Esophagus muscularis mucosa (tissue), 4 donors: Measurements from ENCODE around the gene THSD4. TPM values are rescaled to one million over a fixed set of nuclear protein-coding genes. Genes with fewer than 3 reads are reported as not detected.
A peak's percentile ranks its signal among the peaks of the same experiment; 100 is the strongest.

Experiments
- DNase-seq: peaks from one replicate; pipeline ENCODE4 v3.0.0-alpha.2; 2017; ENCODE audit errors: extremely low spot score
- H3K27ac ChIP-seq, 4 donors: fragments of 200-600 bp; sonication (generic); replicated peaks in 1 of 4; 1 replicate in 3 of 4; 2 replicates in 1 of 4; pipeline ENCODE4 v1.5.1; 2016 to 2019; ENCODE audit warnings: mild to moderate bottlenecking in 1 of 4
- H3K27me3 ChIP-seq, 4 donors: fragments of 200-600 bp; sonication (generic); one replicate each; pipeline versions ENCODE4 v1.5.1 to v1.6.0; 2016 to 2019
- H3K36me3 ChIP-seq, 4 donors: fragments of 200-600 bp; sonication (generic); one replicate each; pipeline ENCODE4 v1.5.1; 2016 to 2019
- H3K4me1 ChIP-seq, 4 donors: fragments of 200-600 bp; sonication (generic); one replicate each; pipeline ENCODE4 v1.5.1; 2016 to 2019
- H3K4me3 ChIP-seq, 4 donors: fragments of 200-600 bp; sonication (generic); 1 replicate in 2 of 4; 2 replicates in 2 of 4; pipeline ENCODE4 v1.5.1; 2016 to 2019; ENCODE audit warnings: mild to moderate bottlenecking in 4 of 4, moderate library complexity in 1 of 4
- H3K9me3 ChIP-seq, 4 donors: fragments of 200-600 bp; sonication (generic); 1 replicate in 3 of 4; 2 replicates in 1 of 4; pipeline ENCODE4 v1.5.1; 2016 to 2019
- CTCF ChIP-seq, 3 experiments: fragments of 200-600 bp in 2 of 3; fragments of 450-650 bp in 1 of 3; sonication (generic) in 2 of 3; IDR thresholded peaks; one replicate each; pipeline ENCODE4 v1.5.1; 2017 to 2019; ENCODE audit warnings: antibody characterized with exemption in 3 of 3, mild to moderate bottlenecking in 2 of 3, moderate library complexity in 1 of 3
- EP300 ChIP-seq: sonication (generic); formaldehyde crosslinking; IDR thresholded peaks from one replicate; pipeline ENCODE4 v1.6.1; 2017; ENCODE audit warnings: antibody characterized with exemption
- POLR2A ChIP-seq: fragments of 450-650 bp; IDR thresholded peaks from one replicate; pipeline ENCODE4 v1.6.1; 2017; ENCODE audit warnings: antibody characterized with exemption, moderate library complexity, mild to moderate bottlenecking, low read depth
- POLR2AphosphoS5 ChIP-seq, 2 donors: sonication (generic); formaldehyde crosslinking; IDR thresholded peaks; one replicate each; pipeline ENCODE4 v1.6.1; 2017; ENCODE audit warnings: antibody characterized with exemption in 2 of 2
- WGBS: methylation state at CpG from one replicate; pipeline ENCODE4 v1.1.5; 2018; 5-methylcytosine and 5-hydroxymethylcytosine counted together
- intact Hi-C: fragments of 100-400 bp; cut with DNase I; formaldehyde crosslinking; loops from one replicate; pipeline ENCODE4 v1.15.1; 2023
- total RNA-seq, 4 donors: library from RNA; depleted of rRNA; stranded (reverse); fragments of >200 nt; gene quantifications; one replicate each; pipeline versions ENCODE4 v1.1.0 to v1.2.1, GENCODE V29; 2016

The THSD4 gene
- total RNA-seq, 4 donors from 2014 or later, result 3.2 to 6.6 (median 5.6) TPM

DNA sequence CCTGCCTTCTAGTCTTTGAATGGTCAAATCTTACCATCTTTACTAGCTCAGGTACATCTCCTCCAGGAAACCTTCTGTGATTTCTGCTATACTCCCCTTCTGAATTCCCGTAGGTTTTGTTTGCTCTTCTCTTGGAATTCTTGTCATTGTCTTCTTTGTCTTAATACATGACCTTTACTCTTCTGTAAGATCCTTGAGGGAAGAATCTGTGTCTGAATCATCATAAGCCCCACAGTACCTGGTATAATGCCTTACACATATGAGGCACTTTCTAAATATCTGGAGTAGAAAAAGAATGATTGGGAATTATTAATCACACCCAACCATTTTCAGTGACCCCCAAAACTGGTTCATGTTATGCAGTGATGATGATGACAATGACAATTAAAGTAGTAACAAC, 485.0 kb downstream of the THSD4 start:
- intact Hi-C loops, result no loop called here

DNA sequence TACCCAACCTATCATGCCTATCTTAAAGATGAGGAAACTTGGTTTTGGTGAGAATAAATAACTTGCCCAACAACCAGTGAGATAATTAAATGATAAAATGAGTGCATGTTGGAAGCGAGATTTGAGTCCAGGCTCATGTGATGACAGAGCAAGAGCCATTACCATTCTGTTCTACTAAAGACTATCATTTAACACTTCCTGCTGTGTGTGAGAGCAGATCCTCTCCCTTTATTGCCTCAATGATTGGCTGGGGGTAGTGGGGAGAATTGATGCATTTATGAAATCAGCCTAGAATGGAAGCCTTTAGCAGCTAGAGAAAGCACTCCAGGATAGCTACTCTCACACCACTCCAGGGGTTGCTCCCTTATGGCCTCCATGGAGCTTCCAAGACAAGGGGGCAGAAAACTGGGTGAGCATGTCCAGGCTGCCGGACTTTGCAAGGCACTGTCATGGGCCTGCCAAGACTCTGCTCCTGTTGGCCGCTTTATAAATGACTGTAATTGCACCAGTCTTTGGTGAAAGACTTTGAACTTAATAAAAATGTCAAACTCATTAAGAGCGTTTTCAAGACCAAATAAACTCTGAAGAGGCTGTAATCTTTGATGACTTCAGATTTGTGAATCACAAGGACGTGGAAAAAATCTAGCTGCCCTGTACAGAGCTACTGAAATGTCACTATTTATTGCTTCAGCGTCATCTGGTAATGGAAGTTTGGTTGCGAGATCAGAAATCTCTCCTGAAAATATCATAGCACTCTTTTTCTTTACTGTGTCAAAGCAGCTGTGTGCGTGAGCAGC, 486.0 kb downstream of the THSD4 start:
- H3K4me3 ChIP-seq, result no peak overlapping the region
- H3K27ac ChIP-seq, result peak overlapping the region in 1 of 4 donors; percentile 18
- peak; percentile 64 for DNase-seq
- intact Hi-C loops, result no loop called here
- 79% methylated on average over 8 of the region's 8 CpGs for WGBS
- no peaks in the 10 kb centered on the region for H3K36me3 ChIP-seq
- TF ChIP-seq CTCF (IDR thresholded peaks at IDR 0.05), result no peak
- TF ChIP-seq POLR2A, result no peak
- TF ChIP-seq POLR2AphosphoS5 (IDR thresholded peaks at IDR 0.05), result no peak
- TF ChIP-seq EP300, result no peak
- H3K9me3 ChIP-seq, result peaks cover 0 to 7% (median 0%) of the 10 kb centered on the region in 4 donors
- peaks cover 37 to 46% (median 41%) of the 10 kb centered on the region in 4 donors for H3K4me1 ChIP-seq
- no peaks in the 10 kb centered on the region for H3K27me3 ChIP-seq

More for the DNA sequence above, 485.0 kb downstream of the THSD4 start:
- Histone ChIP-seq H3K4me3 (no peak overlapping the region), H3K9me3 (peaks cover 0 to 6% (median 0%) of the 10 kb centered on the region in 4 donors), H3K27ac (no peak overlapping the region), H3K27me3 (no peaks in the 10 kb centered on the region), H3K4me1 (peaks cover 43 to 50% (median 47%) of the 10 kb centered on the region in 4 donors), H3K36me3 (no peaks in the 10 kb centered on the region)
- WGBS, result 53% methylated on average over 1 of the region's 1 CpG
- no peak for DNase-seq
- no peak for TF ChIP-seq POLR2A
- TF ChIP-seq POLR2AphosphoS5 (IDR thresholded peaks at IDR 0.05), result no peak
- no peak for TF ChIP-seq CTCF (IDR thresholded peaks at IDR 0.05)
- TF ChIP-seq EP300, result no peak

GRCh38 chr15:71603379-71603778, 488.1 kb downstream of the THSD4 start:
- H3K27ac ChIP-seq, result no peak overlapping the region
- intact Hi-C loops, result no loop called here
- H3K27me3 ChIP-seq, result no peaks in the 10 kb centered on the region
- DNase-seq, result peak; percentile 82
- H3K36me3 ChIP-seq, result no peaks in the 10 kb centered on the region
- H3K9me3 ChIP-seq, result peaks cover 0 to 7% (median 0%) of the 10 kb centered on the region in 4 donors
- 56% methylated on average over 7 of the region's 7 CpGs for WGBS
- peaks cover 19 to 24% (median 21%) of the 10 kb centered on the region in 4 donors for H3K4me1 ChIP-seq
- H3K4me3 ChIP-seq, result no peak overlapping the region
- no peak for TF ChIP-seq EP300
- TF ChIP-seq CTCF (IDR thresholded peaks at IDR 0.05), result no peak
- TF ChIP-seq POLR2A, result no peak

GRCh38 chr15:71607383-71607782, 492.1 kb downstream of the THSD4 start:
- intact Hi-C loops, result no loop called here
- Histone ChIP-seq H3K36me3 (no peaks in the 10 kb centered on the region), H3K4me3 (no peak overlapping the region), H3K4me1 (peaks cover 15 to 28% (median 19%) of the 10 kb centered on the region in 4 donors), H3K27ac (no peak overlapping the region), H3K9me3 (peaks cover 0 to 7% (median 0%) of the 10 kb centered on the region in 4 donors), H3K27me3 (no peaks in the 10 kb centered on the region)
- no peak for TF ChIP-seq EP300
- no peak for TF ChIP-seq CTCF (IDR thresholded peaks at IDR 0.05)
- TF ChIP-seq POLR2AphosphoS5 (IDR thresholded peaks at IDR 0.05), result no peak
- TF ChIP-seq POLR2A, result no peak
- DNase-seq, result no peak
- 96% methylated on average over 7 of the region's 7 CpGs for WGBS
